CD14-positive monocyte (primary cell): ENCODE measurements around the gene OR4D10. TPM values are rescaled to one million over a fixed set of nuclear protein-coding genes. Genes with fewer than 3 reads are reported as not detected.

Experiments used
- DNase-seq, 3 donors: peaks; one replicate each; pipeline ENCODE4 v3.0.0-alpha.2; 2011 to 2022
- H2AFZ ChIP-seq: 2 replicates; pipeline ENCODE4 v1.6.0; 2012; ENCODE audit warnings: mild to moderate bottlenecking, low read depth, low read length, inconsistent platforms; ENCODE audit not compliant: insufficient read depth, poor library complexity, severe bottlenecking
- H3K27ac ChIP-seq, 2 donors: 1 replicate in 1 of 2; 2 replicates in 1 of 2; pipeline ENCODE4 v1.5.1; 2012 to 2013; ENCODE audit warnings: low read length in 2 of 2, control low read depth in 1 of 2, inconsistent platforms in 1 of 2, low read depth in 1 of 2, mild to moderate bottlenecking in 1 of 2
- H3K27me3 ChIP-seq, 2 donors: one replicate each; pipeline versions ENCODE4 v1.6.0 to v1.6.1; 2011 to 2013; ENCODE audit warnings: low read length in 2 of 2; ENCODE audit not compliant: control insufficient read depth in 2 of 2, insufficient read depth in 2 of 2
- H3K36me3 ChIP-seq, 2 donors: replicated peaks in 1 of 2; 1 replicate in 1 of 2; 2 replicates in 1 of 2; pipeline versions ENCODE4 v1.5.1 to v1.6.1; 2012 to 2013; ENCODE audit warnings: low read length in 2 of 2, control low read depth in 1 of 2, inconsistent platforms in 1 of 2, mild to moderate bottlenecking in 1 of 2; ENCODE audit not compliant: insufficient read depth in 2 of 2, control insufficient read depth in 1 of 2
- H3K4me1 ChIP-seq, 2 donors: 1 replicate in 1 of 2; 2 replicates in 1 of 2; pipeline versions ENCODE4 v1.5.1 to v1.6.1; 2012 to 2013; ENCODE audit warnings: low read length in 2 of 2, control low read depth in 1 of 2, inconsistent platforms in 1 of 2, mild to moderate bottlenecking in 1 of 2, moderate library complexity in 1 of 2; ENCODE audit not compliant: insufficient read depth in 2 of 2, control insufficient read depth in 1 of 2
- H3K4me2 ChIP-seq: replicated peaks from 2 replicates; pipeline ENCODE3; 2012; ENCODE audit warnings: low read length, moderate library complexity, mild to moderate bottlenecking; ENCODE audit not compliant: poor library complexity, severe bottlenecking; ENCODE audit errors: extremely low read depth
- H3K4me3 ChIP-seq, 3 experiments: fragments of 200-600 bp in 1 of 3; sonication (generic) in 1 of 3; replicated peaks in 1 of 3; 1 replicate in 2 of 3; 2 replicates in 1 of 3; pipeline ENCODE4 v1.5.1; 2011 to 2013; ENCODE audit warnings: low read length in 3 of 3, mild to moderate bottlenecking in 3 of 3, control low read depth in 2 of 3, low read depth in 2 of 3, inconsistent platforms in 1 of 3, moderate library complexity in 1 of 3
- H3K79me2 ChIP-seq: 2 replicates; pipeline ENCODE4 v1.6.0; 2012; ENCODE audit warnings: mild to moderate bottlenecking, control low read depth, inconsistent platforms, low read length, moderate library complexity; ENCODE audit not compliant: insufficient read depth
- H3K9ac ChIP-seq: 2 replicates; pipeline ENCODE4 v1.6.0; 2017; ENCODE audit warnings: low read length, mild to moderate bottlenecking; ENCODE audit not compliant: insufficient read depth, poor library complexity, severe bottlenecking
- H3K9me3 ChIP-seq, 2 donors: replicated peaks in 1 of 2; 1 replicate in 1 of 2; 2 replicates in 1 of 2; pipeline versions ENCODE4 v1.5.1 to v1.6.1; 2012 to 2013; ENCODE audit warnings: low read length in 2 of 2, control low read depth in 1 of 2; ENCODE audit not compliant: control insufficient read depth in 1 of 2, insufficient read depth in 1 of 2
- H4K20me1 ChIP-seq: 2 replicates; pipeline ENCODE4 v1.6.0; 2012; ENCODE audit warnings: mild to moderate bottlenecking, low read length, control low read depth, moderate library complexity; ENCODE audit not compliant: insufficient read depth
- H3K27ac Mint-ChIP-seq, 7 donors: one replicate each; pipeline ENCODE4 v1.8.0; 2020; ENCODE audit warnings: mild to moderate bottlenecking in 7 of 7, mixed read lengths in 7 of 7, moderate library complexity in 6 of 7, inconsistent platforms in 2 of 7
- H3K27me3 Mint-ChIP-seq, 3 donors: one replicate each; pipeline ENCODE4 v1.8.0; 2021 to 2022; ENCODE audit warnings: low read depth in 3 of 3, mild to moderate bottlenecking in 3 of 3, mixed read lengths in 3 of 3, moderate library complexity in 3 of 3, inconsistent platforms in 1 of 3
- H3K36me3 Mint-ChIP-seq, 2 donors: one replicate each; pipeline ENCODE4 v1.8.0; 2020; ENCODE audit warnings: mixed read lengths in 2 of 2, inconsistent platforms in 1 of 2, mild to moderate bottlenecking in 1 of 2
- H3K4me1 Mint-ChIP-seq: one replicate; pipeline ENCODE4 v1.8.0; 2020; ENCODE audit warnings: mild to moderate bottlenecking, mixed read lengths
- H3K4me3 Mint-ChIP-seq, 2 donors: one replicate each; pipeline ENCODE4 v1.8.0; 2020; ENCODE audit warnings: mild to moderate bottlenecking in 2 of 2, mixed read lengths in 2 of 2, moderate library complexity in 1 of 2
- H3K9me3 Mint-ChIP-seq, 7 donors: one replicate each; pipeline ENCODE4 v1.8.0; 2020 to 2022; ENCODE audit warnings: mixed read lengths in 7 of 7, mild to moderate bottlenecking in 6 of 7, moderate library complexity in 6 of 7, inconsistent platforms in 2 of 7
- WGBS: methylation state at CpG from one replicate; pipeline ENCODE4 v1.1.5; 2013; ENCODE audit warnings: missing lambda C conversion rate; ENCODE audit not compliant: insufficient coverage; 5-methylcytosine and 5-hydroxymethylcytosine counted together
- intact Hi-C, 2 donors: fragments of 100-400 bp; cut with micrococcal nuclease; formaldehyde crosslinking; loops; one replicate each; pipeline versions ENCODE4 v1.15.0 to v1.15.1; 2023
- polyA plus RNA-seq, 3 donors: library from polyadenylated mRNA; depleted of rRNA in 1 of 3; unstranded in 2 of 3; stranded (reverse) in 1 of 3; fragments of 300-500 nt in 2 of 3; fragments of >200 nt in 1 of 3; fragmentation: Illumina TruSeq in 2 of 3; gene quantifications; 1 replicate in 2 of 3; 2 replicates in 1 of 3; pipeline ENCODE4 v1.2.3, GENCODE V29; 2012 to 2021
- TF ChIP-seq, protein P1 (sequence below): fragments of 200-600 bp; IDR thresholded peaks from one replicate; pipeline ENCODE4 v1.8.0; 2022; ENCODE audit warnings: antibody characterized with exemption, mild to moderate bottlenecking

Gene OR4D10
- polyA plus RNA-seq, 3 donors, result not detected

DNA sequence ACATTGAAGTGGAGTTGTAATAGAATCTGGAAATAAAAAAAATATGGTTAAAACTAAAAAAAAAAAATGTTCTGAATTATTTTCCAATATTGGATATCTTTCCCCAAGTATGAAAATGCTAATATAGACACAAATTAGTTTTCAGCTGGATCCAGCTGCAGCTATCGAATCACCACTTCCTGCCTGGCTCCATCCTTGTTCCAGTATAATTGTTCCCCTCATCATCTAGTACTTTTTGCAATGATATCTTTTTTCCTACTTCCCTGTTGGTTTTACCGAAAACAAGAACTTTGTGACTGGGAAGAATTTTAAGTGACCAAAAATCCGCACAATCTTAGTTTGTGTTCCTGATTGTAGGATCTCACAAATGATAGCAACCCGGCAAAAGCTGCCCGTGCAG, 47.6 kb downstream of the OR4D10 start:
- TF ChIP-seq, protein P1, sequence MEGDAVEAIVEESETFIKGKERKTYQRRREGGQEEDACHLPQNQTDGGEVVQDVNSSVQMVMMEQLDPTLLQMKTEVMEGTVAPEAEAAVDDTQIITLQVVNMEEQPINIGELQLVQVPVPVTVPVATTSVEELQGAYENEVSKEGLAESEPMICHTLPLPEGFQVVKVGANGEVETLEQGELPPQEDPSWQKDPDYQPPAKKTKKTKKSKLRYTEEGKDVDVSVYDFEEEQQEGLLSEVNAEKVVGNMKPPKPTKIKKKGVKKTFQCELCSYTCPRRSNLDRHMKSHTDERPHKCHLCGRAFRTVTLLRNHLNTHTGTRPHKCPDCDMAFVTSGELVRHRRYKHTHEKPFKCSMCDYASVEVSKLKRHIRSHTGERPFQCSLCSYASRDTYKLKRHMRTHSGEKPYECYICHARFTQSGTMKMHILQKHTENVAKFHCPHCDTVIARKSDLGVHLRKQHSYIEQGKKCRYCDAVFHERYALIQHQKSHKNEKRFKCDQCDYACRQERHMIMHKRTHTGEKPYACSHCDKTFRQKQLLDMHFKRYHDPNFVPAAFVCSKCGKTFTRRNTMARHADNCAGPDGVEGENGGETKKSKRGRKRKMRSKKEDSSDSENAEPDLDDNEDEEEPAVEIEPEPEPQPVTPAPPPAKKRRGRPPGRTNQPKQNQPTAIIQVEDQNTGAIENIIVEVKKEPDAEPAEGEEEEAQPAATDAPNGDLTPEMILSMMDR, result no peak
- H3K36me3 Mint-ChIP-seq, result no peaks in the 10 kb centered on the region
- intact Hi-C loops, result no loop called here
- H3K4me1 Mint-ChIP-seq, result no peaks in the 10 kb centered on the region
- H3K9me3 ChIP-seq, result no peaks in the 10 kb centered on the region
- H3K27ac ChIP-seq, result no peak overlapping the region
- WGBS, result 75% methylated on average over 4 of the region's 5 CpGs
- no peak overlapping the region for H3K4me2 ChIP-seq
- DNase-seq, result no peak
- H3K9ac ChIP-seq, result no peak overlapping the region
- H3K27ac Mint-ChIP-seq, result no peak overlapping the region
- H3K4me3 Mint-ChIP-seq, result no peak overlapping the region
- H3K27me3 ChIP-seq, result no peaks in the 10 kb centered on the region
- no peaks in the 10 kb centered on the region for H3K36me3 ChIP-seq
- no peak overlapping the region for H3K4me3 ChIP-seq
- H3K27me3 Mint-ChIP-seq, result peaks cover 0 to 3% (median 1%) of the 10 kb centered on the region in 3 donors
- H3K9me3 Mint-ChIP-seq, result peaks cover 0 to 1% (median 0%) of the 10 kb centered on the region in 7 donors
- no peaks in the 10 kb centered on the region for H4K20me1 ChIP-seq
- H3K4me1 ChIP-seq, result no peaks in the 10 kb centered on the region
- no peak overlapping the region for H2AFZ ChIP-seq
- no peaks in the 10 kb centered on the region for H3K79me2 ChIP-seq

DNA sequence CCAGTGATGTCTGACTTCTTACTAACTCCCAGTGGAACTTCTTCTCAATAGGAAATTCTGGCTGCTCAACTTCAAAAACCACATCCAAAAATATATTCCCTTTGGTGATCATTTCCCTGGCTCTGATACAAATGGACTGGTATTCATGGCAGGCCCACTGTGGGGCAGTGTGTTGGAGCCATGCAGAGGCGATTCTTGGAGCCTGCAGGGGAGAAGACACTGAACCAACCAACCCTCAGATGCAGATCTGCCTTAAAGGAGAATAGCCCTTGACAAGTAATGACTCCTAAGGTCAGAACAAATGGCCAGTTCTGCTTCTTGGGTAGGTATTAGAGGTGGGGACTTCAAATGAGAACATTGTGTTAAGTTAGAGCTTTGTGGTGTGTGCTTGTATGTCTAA, 50.4 kb downstream of the OR4D10 start:
- H3K27ac Mint-ChIP-seq, result no peak overlapping the region
- H4K20me1 ChIP-seq, result no peaks in the 10 kb centered on the region
- H3K79me2 ChIP-seq, result no peaks in the 10 kb centered on the region
- no peak overlapping the region for H3K27ac ChIP-seq
- peaks cover 0 to 1% (median 0%) of the 10 kb centered on the region in 3 donors for H3K27me3 Mint-ChIP-seq
- TF ChIP-seq, protein P1, result no peak
- DNase-seq, result no peak
- intact Hi-C loops, result no loop called here
- no peaks in the 10 kb centered on the region for H3K27me3 ChIP-seq
- no peaks in the 10 kb centered on the region for H3K36me3 ChIP-seq
- H3K4me2 ChIP-seq, result no peak overlapping the region
- H3K4me1 ChIP-seq, result no peaks in the 10 kb centered on the region
- H3K9me3 Mint-ChIP-seq, result peaks cover 0 to 1% (median 0%) of the 10 kb centered on the region in 7 donors
- H3K9ac ChIP-seq, result no peak overlapping the region
- 43% methylated on average over 1 of the region's 1 CpG for WGBS
- H3K4me3 ChIP-seq, result no peak overlapping the region
- H3K4me3 Mint-ChIP-seq, result no peak overlapping the region
- no peaks in the 10 kb centered on the region for H3K9me3 ChIP-seq
- H3K4me1 Mint-ChIP-seq, result no peaks in the 10 kb centered on the region
- no peak overlapping the region for H2AFZ ChIP-seq
- H3K36me3 Mint-ChIP-seq, result no peaks in the 10 kb centered on the region
